Measurements from ENCODE around the gene ERC1. TPM values are rescaled to one million over a fixed set of nuclear protein-coding genes. Genes with fewer than 3 reads are reported as not detected.

ERC1 gene
- total RNA-seq, 1 experiment from 2014 or later, result 40.4 TPM

DNA sequence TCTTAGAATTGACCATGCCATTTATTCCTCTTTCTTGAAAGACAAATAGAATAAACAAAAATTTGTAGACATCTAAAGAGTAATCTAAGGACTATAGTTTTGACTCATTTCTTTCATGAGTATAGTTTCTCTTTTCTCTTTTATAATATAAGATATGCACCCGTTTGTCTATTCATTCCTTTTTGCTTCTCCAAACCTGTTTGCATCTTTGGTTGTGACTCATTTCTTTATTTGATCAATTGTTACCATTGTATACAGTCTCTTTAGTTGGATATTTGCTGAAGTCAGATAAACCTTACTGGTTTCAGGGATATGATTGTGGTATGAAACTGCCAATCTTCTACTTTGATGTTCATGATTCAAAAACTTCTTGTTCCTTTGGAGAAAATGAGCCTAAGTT, 334.6 kb downstream of the ERC1 start:
- Histone ChIP-seq H3K4me3 (ENCODE audit: low read depth in 2 of 2, low read length in 2 of 2) (no peak overlapping the region), H3K4me1 (ENCODE audit: control insufficient read depth, insufficient read depth, low read length) (no peaks in the 10 kb centered on the region; the same call in 1 of the 2 replicates), H3K9me3 (ENCODE audit: control insufficient read depth, insufficient read depth, low read depth, low read length) (no peaks in the 10 kb centered on the region), H3K27ac (ENCODE audit: low read length) (peak overlapping the region; percentile 69), H3K36me3 (ENCODE audit: control insufficient read depth, insufficient read depth, low read length) (no peaks in the 10 kb centered on the region; the same call in 1 of the 2 replicates), H3K27me3 (ENCODE audit: control insufficient read depth, insufficient read depth, low read length) (no peaks in the 10 kb centered on the region)
- CTCF ChIA-PET, result no interaction called here
- intact Hi-C loops (cut with micrococcal nuclease; ENCODE audit: unreplicated experiment) (no loop called here), in situ Hi-C loops (cut with HindIII; ENCODE audit: low pct_unique_long_range_greater_than_20kb, low sequenced_read_pairs) (no loop called here)
- BruUV-seq (replicated peaks), result no TSS peak
- TF ChIP-seq, protein P1, sequence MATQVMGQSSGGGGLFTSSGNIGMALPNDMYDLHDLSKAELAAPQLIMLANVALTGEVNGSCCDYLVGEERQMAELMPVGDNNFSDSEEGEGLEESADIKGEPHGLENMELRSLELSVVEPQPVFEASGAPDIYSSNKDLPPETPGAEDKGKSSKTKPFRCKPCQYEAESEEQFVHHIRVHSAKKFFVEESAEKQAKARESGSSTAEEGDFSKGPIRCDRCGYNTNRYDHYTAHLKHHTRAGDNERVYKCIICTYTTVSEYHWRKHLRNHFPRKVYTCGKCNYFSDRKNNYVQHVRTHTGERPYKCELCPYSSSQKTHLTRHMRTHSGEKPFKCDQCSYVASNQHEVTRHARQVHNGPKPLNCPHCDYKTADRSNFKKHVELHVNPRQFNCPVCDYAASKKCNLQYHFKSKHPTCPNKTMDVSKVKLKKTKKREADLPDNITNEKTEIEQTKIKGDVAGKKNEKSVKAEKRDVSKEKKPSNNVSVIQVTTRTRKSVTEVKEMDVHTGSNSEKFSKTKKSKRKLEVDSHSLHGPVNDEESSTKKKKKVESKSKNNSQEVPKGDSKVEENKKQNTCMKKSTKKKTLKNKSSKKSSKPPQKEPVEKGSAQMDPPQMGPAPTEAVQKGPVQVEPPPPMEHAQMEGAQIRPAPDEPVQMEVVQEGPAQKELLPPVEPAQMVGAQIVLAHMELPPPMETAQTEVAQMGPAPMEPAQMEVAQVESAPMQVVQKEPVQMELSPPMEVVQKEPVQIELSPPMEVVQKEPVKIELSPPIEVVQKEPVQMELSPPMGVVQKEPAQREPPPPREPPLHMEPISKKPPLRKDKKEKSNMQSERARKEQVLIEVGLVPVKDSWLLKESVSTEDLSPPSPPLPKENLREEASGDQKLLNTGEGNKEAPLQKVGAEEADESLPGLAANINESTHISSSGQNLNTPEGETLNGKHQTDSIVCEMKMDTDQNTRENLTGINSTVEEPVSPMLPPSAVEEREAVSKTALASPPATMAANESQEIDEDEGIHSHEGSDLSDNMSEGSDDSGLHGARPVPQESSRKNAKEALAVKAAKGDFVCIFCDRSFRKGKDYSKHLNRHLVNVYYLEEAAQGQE (IDR thresholded peaks at IDR 0.05; ENCODE audit: insufficient read depth in 1 of 2, low read depth in 2 of 2, low read length in 1 of 2), result no peak
- TF ChIP-seq POLR2AphosphoS5 (IDR thresholded peaks at IDR 0.05; ENCODE audit: low read depth, low read length) (no peak), SIN3A (IDR thresholded peaks at IDR 0.05; ENCODE audit: borderline replicate concordance, insufficient read depth, low read depth, low read length) (no peak), TCF7L2 (IDR thresholded peaks at IDR 0.05; ENCODE audit: low read depth, low read length) (no peak), CTCF (IDR thresholded peaks at IDR 0.05) (no peak)
- no peak for DNase-seq (ENCODE audit: low read depth, low spot score)
- ATAC-seq, result no peak
- POLR2A ChIA-PET, result no interaction called here

DNA sequence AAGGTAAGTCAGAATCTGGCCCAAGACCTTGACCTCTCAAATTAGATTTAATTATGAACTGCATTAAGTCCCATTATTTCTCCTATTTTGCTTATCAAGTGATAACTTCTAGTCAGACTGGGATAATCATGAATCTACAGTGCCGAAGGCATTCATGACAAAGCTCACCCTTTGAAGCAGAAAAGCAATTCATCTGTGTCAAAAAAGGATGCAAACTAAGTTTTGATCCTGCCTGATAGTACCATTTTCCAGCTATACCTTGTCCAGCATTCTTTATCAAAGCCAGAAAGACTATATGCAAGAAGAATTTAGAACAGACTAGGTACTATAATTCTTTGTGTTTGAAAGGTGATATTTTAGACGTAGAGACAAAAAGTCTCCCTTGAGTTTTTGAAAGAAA, 335.2 kb downstream of the ERC1 start:
- TF ChIP-seq SIN3A (IDR thresholded peaks at IDR 0.05; ENCODE audit: borderline replicate concordance, insufficient read depth, low read depth, low read length), result no peak
- no peak for TF ChIP-seq CTCF (IDR thresholded peaks at IDR 0.05)
- TF ChIP-seq TCF7L2 (IDR thresholded peaks at IDR 0.05; ENCODE audit: low read depth, low read length), result no peak
- no peak for TF ChIP-seq POLR2AphosphoS5 (IDR thresholded peaks at IDR 0.05; ENCODE audit: low read depth, low read length)
- TF ChIP-seq, protein P1 (IDR thresholded peaks at IDR 0.05; ENCODE audit: insufficient read depth in 1 of 2, low read depth in 2 of 2, low read length in 1 of 2), result no peak
- intact Hi-C loops (cut with micrococcal nuclease; ENCODE audit: unreplicated experiment), result no loop called here
- Histone ChIP-seq H3K27ac (ENCODE audit: low read length) (peak overlapping the region; percentile 69), H3K4me3 (ENCODE audit: low read depth in 2 of 2, low read length in 2 of 2) (no peak overlapping the region), H3K9me3 (ENCODE audit: control insufficient read depth, insufficient read depth, low read depth, low read length) (no peaks in the 10 kb centered on the region), H3K4me1 (ENCODE audit: control insufficient read depth, insufficient read depth, low read length) (no peaks in the 10 kb centered on the region; the same call in 1 of the 2 replicates), H3K27me3 (ENCODE audit: control insufficient read depth, insufficient read depth, low read length) (no peaks in the 10 kb centered on the region), H3K36me3 (ENCODE audit: control insufficient read depth, insufficient read depth, low read length) (no peaks in the 10 kb centered on the region; the same call in 1 of the 2 replicates)
- ChIA-PET CTCF (no interaction called here), POLR2A (no interaction called here)
- DNase-seq (ENCODE audit: low read depth, low spot score) (no peak), ATAC-seq (no peak)
- BruUV-seq (replicated peaks), result no TSS peak
- in situ Hi-C loops (cut with HindIII; ENCODE audit: low pct_unique_long_range_greater_than_20kb, low sequenced_read_pairs), result no loop called here
